ENCODE data around the gene MAS1. TPM values are rescaled to one million over a fixed set of nuclear protein-coding genes. Genes with fewer than 3 reads are reported as not detected.

Gene MAS1
- total RNA-seq, 1 experiment from 2014 or later: not detected

DNA sequence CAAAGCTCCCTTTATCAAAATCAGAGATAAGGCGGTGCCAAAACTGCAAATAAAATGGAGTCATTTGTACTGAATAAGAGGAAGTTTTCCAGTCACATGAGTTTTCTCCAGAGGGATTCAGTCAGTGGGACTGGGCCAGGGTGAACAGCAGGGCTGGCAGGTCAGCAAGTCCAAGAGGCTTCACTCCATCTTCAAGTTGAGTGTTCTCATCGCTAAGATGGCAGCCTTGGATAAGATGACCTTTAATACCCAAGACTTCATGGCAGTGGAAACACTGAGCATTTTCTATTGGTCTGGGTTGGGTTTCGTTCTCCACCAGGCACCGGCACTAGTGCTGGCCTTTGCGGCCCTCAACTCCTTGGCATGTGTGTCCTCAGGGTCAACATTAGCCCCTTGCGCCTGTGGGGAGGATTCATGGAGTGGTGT is 48.8 kb downstream of the MAS1 start:
- no peak overlapping the region for H3K4me3 Mint-ChIP-seq (ENCODE audit: unreplicated experiment)
- BruUV-seq (replicated peaks): no TSS peak
- DNase-seq (ENCODE audit: unreplicated experiment): no peak
- no peak overlapping the region for H3K27ac Mint-ChIP-seq (ENCODE audit: low read depth, unreplicated experiment)
- no peaks in the 10 kb centered on the region for H3K36me3 Mint-ChIP-seq (ENCODE audit: insufficient read depth, unreplicated experiment)
- peaks cover 8% of the 10 kb centered on the region for H3K9me3 Mint-ChIP-seq (ENCODE audit: unreplicated experiment)
- CTCF ChIA-PET: interaction anchor here (7.4 kb wide), 1 partner anchor 74 kb away, joined by 153 read pairs; no protein-coding TSS in a partner anchor
- no peaks in the 10 kb centered on the region for H3K27me3 Mint-ChIP-seq (ENCODE audit: insufficient read depth, unreplicated experiment)
- peaks cover 17% of the 10 kb centered on the region for H3K4me1 Mint-ChIP-seq (ENCODE audit: insufficient read depth, unreplicated experiment)
- POLR2A ChIA-PET: no interaction called here
- intact Hi-C loops (cut with micrococcal nuclease): no loop called here
- TF ChIP-seq, protein P1, sequence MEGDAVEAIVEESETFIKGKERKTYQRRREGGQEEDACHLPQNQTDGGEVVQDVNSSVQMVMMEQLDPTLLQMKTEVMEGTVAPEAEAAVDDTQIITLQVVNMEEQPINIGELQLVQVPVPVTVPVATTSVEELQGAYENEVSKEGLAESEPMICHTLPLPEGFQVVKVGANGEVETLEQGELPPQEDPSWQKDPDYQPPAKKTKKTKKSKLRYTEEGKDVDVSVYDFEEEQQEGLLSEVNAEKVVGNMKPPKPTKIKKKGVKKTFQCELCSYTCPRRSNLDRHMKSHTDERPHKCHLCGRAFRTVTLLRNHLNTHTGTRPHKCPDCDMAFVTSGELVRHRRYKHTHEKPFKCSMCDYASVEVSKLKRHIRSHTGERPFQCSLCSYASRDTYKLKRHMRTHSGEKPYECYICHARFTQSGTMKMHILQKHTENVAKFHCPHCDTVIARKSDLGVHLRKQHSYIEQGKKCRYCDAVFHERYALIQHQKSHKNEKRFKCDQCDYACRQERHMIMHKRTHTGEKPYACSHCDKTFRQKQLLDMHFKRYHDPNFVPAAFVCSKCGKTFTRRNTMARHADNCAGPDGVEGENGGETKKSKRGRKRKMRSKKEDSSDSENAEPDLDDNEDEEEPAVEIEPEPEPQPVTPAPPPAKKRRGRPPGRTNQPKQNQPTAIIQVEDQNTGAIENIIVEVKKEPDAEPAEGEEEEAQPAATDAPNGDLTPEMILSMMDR (IDR thresholded peaks at IDR 0.05; ENCODE audit: unreplicated experiment): no peak

Other genes starting within 250 kb of the MAS1 start
- gene SOD2, start 197.7 kb upstream of the MAS1 start, total RNA-seq (2022): 424 and 600 TPM in 2 replicates
- 116 and 142 TPM in 2 replicates for gene WTAP, start 163.5 kb upstream of the MAS1 start, total RNA-seq (2022)
- gene ACAT2, start 128.9 kb upstream of the MAS1 start, total RNA-seq (2022): 13.4 and 46.0 TPM in 2 replicates
- 341 and 351 TPM in 2 replicates for gene TCP1, start 101.4 kb upstream of the MAS1 start, total RNA-seq (2022)
- 108 and 120 TPM in 2 replicates for gene MRPL18, start 100.5 kb upstream of the MAS1 start, total RNA-seq (2022)
- gene PNLDC1, start 90.7 kb upstream of the MAS1 start, total RNA-seq (2022): not detected in 2 replicates
- gene IGF2R, start 78.1 kb downstream of the MAS1 start, total RNA-seq (2022): 160 and 234 TPM in 2 replicates
- gene SLC22A1, start 230.8 kb downstream of the MAS1 start, total RNA-seq (2022): 0.86 and 1.4 TPM in 2 replicates

All from MCF 10A (cell line).